HG03354 (cell line): ENCODE measurements around the gene PTPN2.
"Not testable (repeated sequence)": the region's sequence is repeated elsewhere in the genome, so short reads cannot be mapped to it uniquely, and the experiment has no call there.

Source experiments
- ATAC-seq: cut with Tn5 transposase; IDR thresholded peaks from one replicate; pipeline ENCODE4 v1.9.1; 2021; ENCODE audit warnings: mild to moderate bottlenecking; ENCODE audit not compliant: unreplicated experiment, poor library complexity, severe bottlenecking

The PTPN2 gene

GRCh38 chr18:12895626-12896025, 11.6 kb upstream of the PTPN2 start:
- no peak for ATAC-seq

- no peak for ATAC-seq
These were observed 11.0 kb upstream of the PTPN2 start for GRCh38 chr18:12895014-12895413.

GRCh38 chr18:12891561-12891960, 7.5 kb upstream of the PTPN2 start:
- no peak for ATAC-seq

- ATAC-seq = no peak
These were observed 6.9 kb upstream of the PTPN2 start for GRCh38 chr18:12890964-12891363.

- no peak for ATAC-seq
These were observed 2.6 kb upstream of the PTPN2 start for GRCh38 chr18:12886498-12887126.

- ATAC-seq = peak; percentile 27
These were observed 1.5 kb upstream of the PTPN2 start for GRCh38 chr18:12885500-12885899.

- ATAC-seq = no peak
These were observed 628 bp upstream of the PTPN2 start for GRCh38 chr18:12884406-12885323.

- peak; percentile 20 for ATAC-seq
These were observed 709 bp downstream of the PTPN2 start for GRCh38 chr18:12883372-12883683.

- ATAC-seq = no peak
These were observed 1.3 kb downstream of the PTPN2 start for GRCh38 chr18:12882453-12883371.

- no peak for ATAC-seq
These were observed 3.5 kb downstream of the PTPN2 start for GRCh38 chr18:12880541-12880910.

GRCh38 chr18:12879840-12880540, 4.0 kb downstream of the PTPN2 start:
- no peak for ATAC-seq

GRCh38 chr18:12874992-12875391, 9.0 kb downstream of the PTPN2 start:
- not testable (repeated sequence) for ATAC-seq

GRCh38 chr18:12873961-12874567, 10.0 kb downstream of the PTPN2 start:
- ATAC-seq = not testable (repeated sequence)

GRCh38 chr18:12872408-12872807, 11.6 kb downstream of the PTPN2 start:
- ATAC-seq = no peak

GRCh38 chr18:12868576-12868975, 15.5 kb downstream of the PTPN2 start:
- ATAC-seq = no peak

GRCh38 chr18:12867441-12868123, 16.5 kb downstream of the PTPN2 start:
- peak; percentile 76 for ATAC-seq

GRCh38 chr18:12863687-12864216, 20.3 kb downstream of the PTPN2 start:
- ATAC-seq = no peak

GRCh38 chr18:12862874-12863482, 21.1 kb downstream of the PTPN2 start:
- no peak for ATAC-seq
